Transverse colon (tissue), 3 donors: Measurements from ENCODE around the gene MEF2B.

Experiments used
- EP300 ChIP-seq: sonication (generic); formaldehyde crosslinking; IDR thresholded peaks from one replicate; pipeline ENCODE4 v1.6.1; 2017; ENCODE audit warnings: antibody characterized with exemption, low read depth
- POLR2A ChIP-seq: fragments of 450-650 bp; IDR thresholded peaks from one replicate; pipeline ENCODE4 v1.6.1; 2016; ENCODE audit warnings: antibody characterized with exemption, mild to moderate bottlenecking, moderate library complexity
- POLR2AphosphoS5 ChIP-seq, 3 donors: sonication (generic); formaldehyde crosslinking; IDR thresholded peaks; one replicate each; pipeline ENCODE4 v1.6.1; 2016; ENCODE audit warnings: antibody characterized with exemption in 3 of 3

DNA sequence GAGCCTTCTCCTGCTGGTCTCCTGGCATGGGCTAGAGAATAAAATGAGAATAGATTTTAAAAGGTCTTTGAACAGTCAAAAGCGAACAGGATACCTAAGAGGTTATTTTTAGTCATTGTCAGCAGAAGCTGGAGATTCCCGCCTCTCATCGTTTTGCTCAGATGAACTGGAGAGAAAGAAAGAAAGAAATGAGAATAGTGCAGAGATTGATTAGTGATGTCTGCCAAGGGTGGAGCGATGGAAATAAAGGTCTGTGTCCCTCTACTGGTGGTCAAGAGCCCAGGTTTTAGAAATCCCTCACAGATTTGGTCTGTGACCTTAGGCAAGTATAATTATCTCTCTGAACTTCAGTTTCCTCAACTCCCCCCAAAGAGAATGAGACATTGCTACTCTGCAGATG is 47.0 kb upstream of the MEF2B start:
- TF ChIP-seq POLR2AphosphoS5 (IDR thresholded peaks at IDR 0.05) (no peak), POLR2A (no peak), EP300 (no peak)
